ENCODE data around the gene FCN1.

DNA sequence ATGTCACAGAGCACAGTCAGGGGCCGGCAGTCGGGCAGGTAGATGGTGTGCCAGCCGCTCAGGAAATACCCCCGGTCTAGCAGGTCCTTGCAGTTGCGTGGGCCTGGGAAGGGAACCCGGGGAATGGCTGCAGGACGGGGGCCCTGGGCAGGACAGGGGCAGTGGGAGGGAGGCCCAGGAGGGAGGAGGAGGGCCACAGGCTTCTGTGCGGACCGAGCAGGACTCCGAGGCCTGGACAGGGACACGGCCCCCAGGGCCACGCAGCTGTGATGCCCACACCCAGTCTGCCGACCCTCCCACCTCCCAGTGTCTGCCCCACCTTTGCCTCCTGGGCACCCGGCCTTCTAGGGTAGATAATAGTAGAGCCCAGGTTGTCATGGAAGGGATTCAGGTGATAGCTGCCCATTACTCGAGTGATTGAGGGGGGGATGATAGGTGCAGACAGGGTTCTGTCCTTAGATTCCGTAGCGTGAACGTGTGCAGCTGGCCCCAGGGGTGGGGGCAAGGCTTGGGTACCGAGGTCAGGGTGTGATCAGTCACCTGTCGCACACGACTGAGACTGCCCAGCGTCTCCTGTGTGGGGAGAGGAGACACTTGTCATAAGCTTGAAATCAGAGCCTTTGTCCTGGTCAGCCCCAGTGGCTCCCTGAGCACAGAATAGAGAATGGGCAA is 4.5 kb downstream of the FCN1 start:
- TF ChIP-seq, protein P1, sequence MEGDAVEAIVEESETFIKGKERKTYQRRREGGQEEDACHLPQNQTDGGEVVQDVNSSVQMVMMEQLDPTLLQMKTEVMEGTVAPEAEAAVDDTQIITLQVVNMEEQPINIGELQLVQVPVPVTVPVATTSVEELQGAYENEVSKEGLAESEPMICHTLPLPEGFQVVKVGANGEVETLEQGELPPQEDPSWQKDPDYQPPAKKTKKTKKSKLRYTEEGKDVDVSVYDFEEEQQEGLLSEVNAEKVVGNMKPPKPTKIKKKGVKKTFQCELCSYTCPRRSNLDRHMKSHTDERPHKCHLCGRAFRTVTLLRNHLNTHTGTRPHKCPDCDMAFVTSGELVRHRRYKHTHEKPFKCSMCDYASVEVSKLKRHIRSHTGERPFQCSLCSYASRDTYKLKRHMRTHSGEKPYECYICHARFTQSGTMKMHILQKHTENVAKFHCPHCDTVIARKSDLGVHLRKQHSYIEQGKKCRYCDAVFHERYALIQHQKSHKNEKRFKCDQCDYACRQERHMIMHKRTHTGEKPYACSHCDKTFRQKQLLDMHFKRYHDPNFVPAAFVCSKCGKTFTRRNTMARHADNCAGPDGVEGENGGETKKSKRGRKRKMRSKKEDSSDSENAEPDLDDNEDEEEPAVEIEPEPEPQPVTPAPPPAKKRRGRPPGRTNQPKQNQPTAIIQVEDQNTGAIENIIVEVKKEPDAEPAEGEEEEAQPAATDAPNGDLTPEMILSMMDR (conservative IDR thresholded peaks at IDR 0.05 in 1 of 2, IDR thresholded peaks at IDR 0.05 in 1 of 2; ENCODE audit: low read depth in 1 of 2, low read length in 2 of 2), result no peak
- no peak for TF ChIP-seq EZH2 (IDR thresholded peaks at IDR 0.05; ENCODE audit: low read length, missing control alignments)

All from fibroblast of lung (primary cell).